ENCODE measurements around the gene NCAN.

The NCAN gene

GRCh38 chr19:19230999-19231398 is 19.2 kb downstream of the NCAN start:
- Histone ChIP-seq H3K27me3 (replicated peaks; ENCODE audit: control insufficient read depth, insufficient read depth, low read length) (no peaks in the 10 kb centered on the region; the same call in 1 of the 2 replicates), H3K36me3 (ENCODE audit: control insufficient read depth, insufficient read depth, low read length) (no peaks in the 10 kb centered on the region), H3K4me3 (replicated peaks; ENCODE audit: low read depth, low read length) (no peak overlapping the region)
- no peak for TF ChIP-seq CTCF (IDR thresholded peaks at IDR 0.05; ENCODE audit: insufficient read depth, low read length, poor library complexity, severe bottlenecking)
- DNase-seq (ENCODE audit: extremely low read depth, insufficient read length): no peak

GRCh38 chr19:19232261-19232721 is 20.5 kb downstream of the NCAN start:
- Histone ChIP-seq H3K36me3 (ENCODE audit: control insufficient read depth, insufficient read depth, low read length) (no peaks in the 10 kb centered on the region), H3K4me3 (replicated peaks; ENCODE audit: low read depth, low read length) (no peak overlapping the region), H3K27me3 (replicated peaks; ENCODE audit: control insufficient read depth, insufficient read depth, low read length) (no peaks in the 10 kb centered on the region; the same call in 1 of the 2 replicates)
- TF ChIP-seq CTCF (IDR thresholded peaks at IDR 0.05; ENCODE audit: insufficient read depth, low read length, poor library complexity, severe bottlenecking): no peak
- no peak for DNase-seq (ENCODE audit: extremely low read depth, insufficient read length)

GRCh38 chr19:19234220-19234816 is 22.6 kb downstream of the NCAN start:
- H3K36me3 ChIP-seq (ENCODE audit: control insufficient read depth, insufficient read depth, low read length): no peaks in the 10 kb centered on the region
- DNase-seq (ENCODE audit: extremely low read depth, insufficient read length): no peak
- no peaks in the 10 kb centered on the region for H3K27me3 ChIP-seq (replicated peaks; ENCODE audit: control insufficient read depth, insufficient read depth, low read length)
- H3K4me3 ChIP-seq (replicated peaks; ENCODE audit: low read depth, low read length): no peak overlapping the region
- TF ChIP-seq CTCF (IDR thresholded peaks at IDR 0.05; ENCODE audit: insufficient read depth, low read length, poor library complexity, severe bottlenecking): no peak

- Histone ChIP-seq H3K4me3 (replicated peaks; ENCODE audit: low read depth, low read length) (no peak overlapping the region), H3K27me3 (replicated peaks; ENCODE audit: control insufficient read depth, insufficient read depth, low read length) (no peaks in the 10 kb centered on the region), H3K36me3 (ENCODE audit: control insufficient read depth, insufficient read depth, low read length) (no peaks in the 10 kb centered on the region)
- no peak for TF ChIP-seq CTCF (IDR thresholded peaks at IDR 0.05; ENCODE audit: insufficient read depth, low read length, poor library complexity, severe bottlenecking)
- no peak for DNase-seq (ENCODE audit: extremely low read depth, insufficient read length)
These were observed 24.4 kb downstream of the NCAN start for GRCh38 chr19:19236173-19236572.

GRCh38 chr19:19238126-19238894 is 26.6 kb downstream of the NCAN start:
- TF ChIP-seq CTCF (IDR thresholded peaks at IDR 0.05; ENCODE audit: insufficient read depth, low read length, poor library complexity, severe bottlenecking): no peak
- no peak for DNase-seq (ENCODE audit: extremely low read depth, insufficient read length)
- Histone ChIP-seq H3K36me3 (ENCODE audit: control insufficient read depth, insufficient read depth, low read length) (no peaks in the 10 kb centered on the region), H3K27me3 (replicated peaks; ENCODE audit: control insufficient read depth, insufficient read depth, low read length) (no peaks in the 10 kb centered on the region), H3K4me3 (replicated peaks; ENCODE audit: low read depth, low read length) (no peak overlapping the region)

Data from GM06990 (cell line).